Skeletal muscle tissue (tissue), 4 donors: ENCODE measurements around the gene RETSAT. TPM values are rescaled to one million over a fixed set of nuclear protein-coding genes. Genes with fewer than 3 reads are reported as not detected.

Experiments
- H3K27ac ChIP-seq: one replicate; pipeline ENCODE4 v1.7.0; 2013; ENCODE audit warnings: mild to moderate bottlenecking, low read depth, low read length, inconsistent platforms
- H3K27me3 ChIP-seq, 3 donors: one replicate each; pipeline ENCODE4 v1.7.0; 2013; ENCODE audit warnings: low read length in 3 of 3; ENCODE audit not compliant: control insufficient read depth in 3 of 3, insufficient read depth in 3 of 3
- H3K36me3 ChIP-seq, 3 donors: one replicate each; pipeline ENCODE4 v1.7.0; 2013; ENCODE audit warnings: low read length in 3 of 3; ENCODE audit not compliant: control insufficient read depth in 3 of 3, insufficient read depth in 3 of 3
- H3K4me1 ChIP-seq, 3 donors: one replicate each; pipeline ENCODE4 v1.7.0; 2013; ENCODE audit warnings: low read length in 3 of 3, mild to moderate bottlenecking in 3 of 3; ENCODE audit not compliant: control insufficient read depth in 3 of 3, insufficient read depth in 3 of 3
- H3K4me3 ChIP-seq, 3 donors: one replicate each; pipeline ENCODE4 v1.7.0; 2013; ENCODE audit warnings: low read length in 3 of 3
- H3K9ac ChIP-seq, 3 donors: one replicate each; pipeline ENCODE4 v1.7.0; 2013; ENCODE audit warnings: low read length in 3 of 3, mild to moderate bottlenecking in 3 of 3, moderate library complexity in 2 of 3, low read depth in 1 of 3
- H3K9me3 ChIP-seq, 3 donors: one replicate each; pipeline ENCODE4 v1.7.0; 2013; ENCODE audit warnings: low read length in 3 of 3; ENCODE audit not compliant: control insufficient read depth in 3 of 3
- total RNA-seq: library from RNA; depleted of rRNA; stranded (reverse); fragments of >200 nt; gene quantifications from one replicate; pipeline ENCODE4 v1.2.3, GENCODE V29; 2014
- donor health status: Osteomylitis.

RETSAT gene
- total RNA-seq, 1 donor from 2014 or later: 20.9 TPM

GRCh38 chr2:85312404-85312803 is 41.9 kb downstream of the RETSAT start:
- no peak overlapping the region for H3K27ac ChIP-seq
- no peaks in the 10 kb centered on the region for H3K9me3 ChIP-seq
- peaks cover 5 to 16% (median 7%) of the 10 kb centered on the region in 3 donors for H3K4me1 ChIP-seq
- no peaks in the 10 kb centered on the region for H3K27me3 ChIP-seq
- H3K36me3 ChIP-seq: peaks cover 11 to 29% (median 17%) of the 10 kb centered on the region in 3 donors
- H3K9ac ChIP-seq: no peak overlapping the region
- no peak overlapping the region for H3K4me3 ChIP-seq

- Histone ChIP-seq H3K27ac (no peak overlapping the region), H3K36me3 (peaks cover 16 to 31% (median 20%) of the 10 kb centered on the region in 3 donors), H3K9me3 (no peaks in the 10 kb centered on the region), H3K4me1 (peaks cover 5 to 16% (median 7%) of the 10 kb centered on the region in 3 donors), H3K9ac (no peak overlapping the region), H3K4me3 (no peak overlapping the region), H3K27me3 (no peaks in the 10 kb centered on the region)
Observed at GRCh38 chr2:85310330-85310729, 44.0 kb downstream of the RETSAT start.

GRCh38 chr2:85309699-85310321 is 44.5 kb downstream of the RETSAT start:
- no peak overlapping the region for H3K9ac ChIP-seq
- H3K27ac ChIP-seq: no peak overlapping the region

GRCh38 chr2:85308896-85309555 is 45.3 kb downstream of the RETSAT start:
- Histone ChIP-seq H3K4me1 (peaks cover 5 to 13% (median 7%) of the 10 kb centered on the region in 3 donors), H3K27ac (no peak overlapping the region), H3K4me3 (no peak overlapping the region), H3K9me3 (no peaks in the 10 kb centered on the region), H3K27me3 (no peaks in the 10 kb centered on the region), H3K36me3 (peaks cover 20 to 22% (median 20%) of the 10 kb centered on the region in 3 donors), H3K9ac (no peak overlapping the region)

More at GRCh38 chr2:85309699-85310321, 44.5 kb downstream of the RETSAT start:
- peaks cover 15 to 26% (median 19%) of the 10 kb centered on the region in 3 donors for H3K36me3 ChIP-seq
- no peaks in the 10 kb centered on the region for H3K9me3 ChIP-seq
- no peaks in the 10 kb centered on the region for H3K27me3 ChIP-seq
- H3K4me1 ChIP-seq: peaks cover 5 to 16% (median 7%) of the 10 kb centered on the region in 3 donors
- H3K4me3 ChIP-seq: no peak overlapping the region

- peaks cover 5 to 13% (median 7%) of the 10 kb centered on the region in 3 donors for H3K4me1 ChIP-seq
- H3K9ac ChIP-seq: no peak overlapping the region
- H3K27ac ChIP-seq: no peak overlapping the region
- H3K36me3 ChIP-seq: peaks cover 20 to 24% (median 24%) of the 10 kb centered on the region in 3 donors
- no peak overlapping the region for H3K4me3 ChIP-seq
- no peaks in the 10 kb centered on the region for H3K27me3 ChIP-seq
- no peaks in the 10 kb centered on the region for H3K9me3 ChIP-seq
Observed at GRCh38 chr2:85308201-85308600, 46.1 kb downstream of the RETSAT start.

- Histone ChIP-seq H3K4me3 (no peak overlapping the region), H3K9me3 (no peaks in the 10 kb centered on the region), H3K27ac (no peak overlapping the region), H3K36me3 (peaks cover 22 to 26% (median 24%) of the 10 kb centered on the region in 3 donors), H3K4me1 (peaks cover 5 to 13% (median 7%) of the 10 kb centered on the region in 3 donors), H3K9ac (no peak overlapping the region), H3K27me3 (no peaks in the 10 kb centered on the region)
Observed at GRCh38 chr2:85307527-85307897, 46.8 kb downstream of the RETSAT start.

- no peaks in the 10 kb centered on the region for H3K9me3 ChIP-seq
- H3K4me1 ChIP-seq: peaks cover 5 to 10% (median 9%) of the 10 kb centered on the region in 3 donors
- H3K27ac ChIP-seq: no peak overlapping the region
- H3K4me3 ChIP-seq: no peak overlapping the region
- H3K36me3 ChIP-seq: peaks cover 18 to 26% (median 24%) of the 10 kb centered on the region in 3 donors
- H3K27me3 ChIP-seq: no peaks in the 10 kb centered on the region
- no peak overlapping the region for H3K9ac ChIP-seq
Observed at GRCh38 chr2:85303780-85304531, 50.4 kb downstream of the RETSAT start.

- Histone ChIP-seq H3K36me3 (peaks cover 13 to 24% (median 19%) of the 10 kb centered on the region in 3 donors), H3K27ac (no peak overlapping the region)
Observed at GRCh38 chr2:85302121-85302520, 52.2 kb downstream of the RETSAT start.

More at GRCh38 chr2:85302121-85302520, 52.2 kb downstream of the RETSAT start:
- Histone ChIP-seq H3K9ac (no peak overlapping the region), H3K4me3 (no peak overlapping the region), H3K27me3 (no peaks in the 10 kb centered on the region), H3K4me1 (peaks cover 3 to 6% (median 4%) of the 10 kb centered on the region in 3 donors), H3K9me3 (no peaks in the 10 kb centered on the region)
